ENCODE data around the gene CA10.

CA10 gene

DNA sequence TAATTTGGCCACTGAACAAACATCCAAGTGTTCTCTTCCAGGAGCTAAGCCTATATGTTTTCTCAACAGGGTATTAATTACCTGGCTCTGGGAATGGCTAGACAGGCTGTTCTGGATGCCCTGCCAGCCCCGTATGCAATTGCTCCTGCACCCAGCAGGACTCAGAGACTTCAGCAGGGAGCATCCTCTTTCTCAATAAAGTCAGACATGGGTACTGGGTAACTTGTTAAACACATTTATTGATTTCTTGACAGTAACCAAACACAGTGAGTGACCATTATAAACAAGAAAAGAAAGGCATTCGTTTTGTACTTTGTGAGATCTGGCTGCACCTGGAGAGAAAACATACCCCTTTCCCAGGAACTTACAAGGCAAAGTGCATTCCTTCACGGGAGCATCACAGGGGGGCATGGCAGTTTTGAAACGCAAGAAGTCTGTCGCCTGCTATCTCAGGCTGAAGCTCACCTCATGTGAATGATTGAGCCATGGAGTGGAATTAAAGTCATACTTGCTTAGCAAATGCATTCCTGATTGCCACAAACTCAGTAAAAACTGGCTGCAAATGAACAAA lies 528.3 kb downstream of the CA10 start:
- DNase-seq: no peak

DNA sequence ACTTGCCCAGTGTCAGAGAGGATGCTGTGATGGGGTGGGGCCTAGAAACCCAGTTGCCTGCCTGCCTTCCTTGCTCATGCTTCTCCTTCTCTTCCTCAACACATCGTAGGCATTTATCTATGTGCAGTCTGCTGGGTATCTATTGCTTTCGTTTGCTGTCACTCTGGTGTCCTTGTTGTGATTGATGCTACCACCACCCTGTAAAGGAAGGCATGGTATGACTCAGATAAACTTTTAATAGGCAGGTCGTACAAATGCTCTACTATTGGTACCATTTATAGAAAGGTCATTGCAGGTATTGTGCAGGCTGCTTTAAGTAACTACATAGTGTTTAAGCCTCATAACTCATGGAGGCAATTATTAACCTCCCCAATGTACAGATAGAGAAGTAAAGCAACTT lies 529.3 kb downstream of the CA10 start:
- DNase-seq: no peak

DNA sequence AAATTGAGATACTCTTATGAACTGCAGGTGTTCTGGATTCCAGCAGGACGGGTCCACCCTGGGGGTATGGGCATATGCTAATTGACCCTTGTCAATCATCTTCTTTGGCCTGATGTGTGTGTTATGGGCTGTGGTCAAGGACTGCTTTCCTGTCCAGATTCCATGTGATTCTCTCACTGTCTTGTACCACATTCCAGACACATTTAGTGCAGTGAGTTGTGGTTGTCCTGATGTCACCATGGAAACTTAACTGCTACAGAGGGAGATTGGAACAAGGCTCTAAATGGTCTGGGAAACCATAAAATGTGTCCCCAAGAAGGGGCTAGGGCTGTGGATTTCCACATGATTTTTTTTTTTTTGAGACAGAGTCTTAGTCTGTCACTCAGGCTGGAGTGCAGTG lies 530.7 kb downstream of the CA10 start:
- no peak for DNase-seq

DNA sequence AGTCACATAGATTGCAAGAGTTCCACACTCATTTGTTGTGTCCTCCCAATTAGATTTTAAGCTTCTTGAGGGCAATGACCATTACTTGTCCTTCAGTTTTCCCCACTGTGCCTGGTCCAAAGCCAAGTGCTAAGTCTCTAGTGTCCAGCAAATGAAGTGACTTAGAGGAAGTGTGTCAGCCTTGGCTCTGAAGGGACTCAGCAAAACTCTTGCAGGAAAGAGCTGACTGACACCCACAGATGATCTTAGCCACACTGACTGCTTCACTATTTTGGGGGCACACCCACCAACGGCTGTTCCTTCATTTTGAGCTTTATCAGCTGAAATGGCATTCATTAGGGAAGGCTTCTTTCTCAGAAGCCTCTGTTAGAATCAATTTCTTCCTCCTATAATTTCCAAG lies 540.0 kb downstream of the CA10 start:
- DNase-seq: peak; percentile 29

DNA sequence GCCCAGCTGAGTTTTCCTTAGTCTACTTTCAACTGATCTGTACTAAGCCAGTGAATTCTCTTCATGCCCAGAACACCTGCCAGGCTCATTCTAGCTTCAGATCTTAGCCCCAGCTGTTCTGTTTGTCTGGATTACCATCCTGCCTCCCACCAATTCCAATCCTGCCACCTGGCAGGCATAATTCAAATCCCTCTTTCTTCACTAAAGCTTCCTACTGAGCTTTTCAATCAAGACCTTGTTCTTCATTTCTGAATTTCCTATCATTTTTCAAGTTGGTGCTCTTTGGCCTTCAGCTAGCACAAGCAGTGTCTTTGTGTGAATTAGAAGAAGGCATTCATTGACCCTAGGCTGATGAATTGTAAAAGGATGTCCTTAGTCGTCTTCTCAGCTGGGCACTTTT lies 540.5 kb downstream of the CA10 start:
- peak; percentile 44 for DNase-seq

DNA sequence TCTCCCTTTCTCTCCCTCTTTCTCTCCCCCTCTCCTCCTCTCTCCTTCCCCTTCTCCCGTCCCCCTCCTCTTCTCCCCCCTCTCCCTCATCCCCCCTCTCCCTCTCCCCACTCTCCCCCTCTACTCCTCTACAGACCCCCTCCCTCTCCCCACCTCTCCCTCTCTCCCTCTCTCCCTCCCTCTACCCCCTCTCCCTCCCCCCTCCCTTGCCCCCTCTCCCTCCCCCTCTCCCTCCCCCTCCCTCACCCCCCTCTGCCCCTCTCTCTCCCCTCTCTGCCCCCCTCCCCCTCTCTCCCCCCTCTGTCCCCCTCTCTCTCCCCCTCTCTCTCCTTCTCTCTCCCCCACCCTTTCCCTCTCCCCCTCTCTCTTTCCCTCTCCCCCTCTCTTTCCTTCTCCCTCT lies 545.3 kb downstream of the CA10 start:
- no peak for DNase-seq

DNA sequence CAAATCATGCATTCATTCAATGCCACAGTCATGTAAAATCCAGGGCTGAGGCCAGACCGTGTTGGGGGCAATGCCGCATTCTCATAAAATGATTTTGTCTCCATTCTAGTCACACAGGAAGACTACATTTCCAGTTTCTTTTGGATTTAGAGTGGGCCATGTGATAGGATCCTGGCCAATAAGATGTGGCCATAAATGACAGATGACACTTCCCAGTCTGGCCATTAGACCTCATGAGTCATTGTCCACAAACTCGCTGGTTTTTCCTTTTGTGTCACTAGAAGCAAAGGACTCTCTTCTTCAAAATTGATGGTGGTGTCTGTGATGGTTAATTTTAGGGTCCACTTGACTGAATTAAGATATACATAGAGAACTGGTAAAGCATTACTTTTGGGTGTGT lies 545.8 kb downstream of the CA10 start:
- no peak for DNase-seq

DNA sequence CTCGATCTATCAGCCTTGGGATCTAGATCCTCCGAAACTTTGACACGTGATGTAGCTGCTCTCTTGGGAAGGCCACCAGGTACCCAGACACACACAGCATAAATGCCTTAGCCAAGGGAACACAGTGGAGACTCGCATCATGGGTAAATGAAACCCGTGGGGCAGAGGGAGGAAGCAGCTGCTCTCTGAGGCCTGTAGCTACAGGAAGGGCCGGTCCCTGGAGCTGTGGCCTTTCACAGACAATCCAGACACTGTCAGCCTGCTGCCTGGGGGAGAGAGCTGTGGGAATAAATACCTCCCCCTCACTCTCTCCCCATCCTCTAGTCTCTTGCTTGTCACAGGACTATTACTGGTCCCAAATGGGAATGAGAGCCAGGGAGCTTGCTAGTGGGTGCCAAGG lies 546.9 kb downstream of the CA10 start:
- no peak for DNase-seq

DNA sequence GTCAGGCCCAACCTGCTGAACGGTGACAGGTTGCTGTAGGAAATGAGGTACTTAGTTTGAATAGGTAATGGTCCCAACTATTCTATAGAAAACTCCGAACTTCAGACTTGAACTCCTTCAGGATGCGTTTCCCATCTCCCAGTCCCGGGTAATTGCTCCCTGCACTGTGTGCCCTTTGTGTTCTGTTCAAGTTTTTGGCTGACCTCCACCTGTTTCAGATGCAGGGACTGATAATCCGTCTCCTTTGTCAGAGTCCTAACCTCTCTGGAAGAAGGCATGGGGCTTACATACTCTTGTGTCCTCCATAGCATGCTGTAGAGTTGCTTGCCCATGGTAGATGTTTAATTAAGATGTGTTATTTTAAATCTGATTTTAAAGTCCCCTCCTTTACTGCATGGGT lies 547.7 kb downstream of the CA10 start:
- no peak for DNase-seq

DNA sequence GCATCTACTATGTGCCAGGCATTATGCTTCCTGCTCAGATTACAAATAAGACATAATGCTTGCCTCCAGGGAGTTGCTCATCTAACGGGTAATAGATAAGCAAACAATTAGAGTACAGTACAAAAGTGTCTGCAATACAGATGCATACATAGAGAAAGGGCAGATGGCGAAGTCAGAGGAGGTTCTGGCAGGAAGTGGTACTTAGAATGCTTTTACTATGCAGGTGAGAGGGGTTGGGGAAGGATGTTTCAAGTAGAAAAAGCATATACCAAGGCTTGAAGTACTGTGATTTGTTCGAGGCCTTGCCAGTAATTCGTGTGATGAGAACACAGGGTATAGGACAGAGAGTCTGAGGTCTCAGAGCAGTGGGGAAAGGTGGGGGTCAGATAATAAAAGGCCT lies 548.4 kb downstream of the CA10 start:
- DNase-seq: no peak

DNA sequence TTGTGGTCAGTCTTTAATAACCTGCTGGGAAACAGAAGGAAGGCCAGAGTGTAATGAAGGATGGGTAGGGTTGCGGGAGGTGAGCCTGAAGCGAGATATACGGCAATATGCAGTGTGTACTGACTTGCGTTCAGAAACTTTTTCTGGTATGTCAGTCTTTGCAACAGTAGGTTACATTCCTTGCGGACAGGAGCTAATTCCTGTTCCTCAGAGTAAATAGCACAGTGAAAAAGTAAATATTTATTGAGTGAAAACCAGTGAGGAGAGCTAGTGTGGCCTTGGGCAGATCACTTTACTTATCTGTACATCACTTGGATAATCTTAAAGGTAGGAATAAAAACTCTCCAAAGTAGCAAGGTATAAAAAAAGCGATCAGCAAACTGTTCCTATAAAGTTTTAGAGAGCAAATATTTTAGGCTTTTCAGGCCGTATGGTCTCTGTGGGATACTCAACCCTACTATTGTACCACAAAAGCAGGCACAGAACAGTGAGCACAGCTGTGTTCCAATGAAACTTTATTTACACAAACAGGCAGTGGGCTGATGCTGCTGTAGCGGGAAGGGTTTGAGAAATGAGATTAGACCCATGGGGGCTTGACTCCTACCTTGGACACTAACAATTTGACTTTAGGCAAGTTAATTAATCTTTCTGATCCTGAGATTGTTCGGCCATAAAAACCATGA lies 550.1 kb downstream of the CA10 start:
- DNase-seq: no peak

DNA sequence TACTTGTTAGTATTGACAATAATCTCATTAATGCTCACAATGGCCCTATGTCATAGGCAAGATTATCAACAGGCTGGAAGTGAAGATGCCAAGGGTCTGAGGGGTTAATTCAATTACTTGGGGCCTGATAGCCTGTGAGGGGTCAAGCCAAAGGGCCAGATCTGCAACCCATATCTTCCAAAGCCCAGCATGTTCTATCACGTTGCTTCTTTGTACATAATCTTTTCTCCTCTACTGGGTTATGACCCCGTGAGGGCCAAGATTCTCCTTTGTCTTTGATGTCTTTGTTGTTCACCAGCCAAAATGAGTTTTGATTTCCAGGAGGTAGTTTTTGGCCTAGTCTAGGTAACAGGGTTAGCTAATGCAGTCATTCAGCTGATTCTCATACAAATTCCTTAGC lies 551.0 kb downstream of the CA10 start:
- no peak for DNase-seq

DNA sequence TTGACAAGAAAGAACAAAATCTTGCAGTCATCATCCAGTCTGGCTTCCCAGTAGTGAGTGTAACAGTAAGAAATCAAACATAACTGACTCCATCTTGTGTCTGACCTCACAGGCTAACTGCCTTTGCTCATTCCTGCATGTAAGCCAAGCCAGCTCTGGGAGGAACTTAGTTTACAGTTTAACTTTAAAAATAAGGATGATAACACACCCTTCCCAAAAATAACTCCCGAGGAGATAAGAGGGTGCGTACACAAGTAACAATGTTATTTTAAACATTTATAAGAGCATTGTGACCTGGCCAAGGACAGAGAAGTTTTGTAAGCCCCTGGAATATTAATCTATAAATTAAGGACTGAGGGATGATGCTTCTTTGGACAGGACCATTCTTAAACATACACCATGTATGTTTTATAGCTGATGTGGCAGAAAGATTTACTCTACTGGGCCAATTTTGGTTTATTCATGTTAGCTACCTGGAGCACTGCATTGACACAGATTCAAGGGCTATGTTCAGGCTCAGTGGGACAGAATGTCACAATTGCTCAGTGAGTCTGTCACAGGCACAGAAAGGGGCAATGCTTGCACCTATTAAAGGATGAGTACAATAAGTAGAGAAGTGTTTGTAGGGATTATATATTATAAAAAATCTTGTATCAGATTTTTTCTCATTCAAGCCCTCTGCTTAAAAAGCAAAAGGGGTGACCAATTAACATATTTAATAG lies 554.1 kb downstream of the CA10 start:
- DNase-seq: no peak

DNA sequence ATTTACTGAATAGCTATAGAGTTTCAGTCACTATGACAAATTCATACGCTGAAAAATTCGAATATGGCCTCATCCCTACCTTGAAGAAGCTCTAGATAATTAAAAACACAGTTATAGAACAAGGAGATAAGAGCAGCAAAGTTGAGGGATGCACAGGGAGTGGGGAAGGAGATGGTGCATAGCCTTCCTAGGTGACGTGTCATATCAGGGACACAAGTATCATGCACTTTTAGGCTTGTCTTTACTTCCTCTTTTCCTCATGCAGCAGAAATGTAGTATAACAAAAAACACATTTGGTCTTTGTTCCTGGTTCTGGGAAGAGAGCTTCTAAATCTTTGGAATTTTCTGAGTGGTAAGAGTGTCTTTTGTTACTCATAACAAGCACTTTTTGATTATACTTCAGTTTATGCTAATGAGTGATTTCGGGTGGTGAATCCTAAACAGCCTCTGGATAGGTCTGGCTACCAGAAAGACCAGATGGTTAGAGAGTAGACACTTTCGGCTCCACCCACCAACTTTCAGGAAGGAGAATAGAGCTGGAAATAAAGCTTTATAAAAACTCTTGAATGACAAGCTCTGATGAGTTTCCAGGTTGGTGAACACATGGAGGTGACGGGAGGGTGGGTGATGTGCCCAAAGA lies 556.8 kb downstream of the CA10 start:
- DNase-seq: no peak

DNA sequence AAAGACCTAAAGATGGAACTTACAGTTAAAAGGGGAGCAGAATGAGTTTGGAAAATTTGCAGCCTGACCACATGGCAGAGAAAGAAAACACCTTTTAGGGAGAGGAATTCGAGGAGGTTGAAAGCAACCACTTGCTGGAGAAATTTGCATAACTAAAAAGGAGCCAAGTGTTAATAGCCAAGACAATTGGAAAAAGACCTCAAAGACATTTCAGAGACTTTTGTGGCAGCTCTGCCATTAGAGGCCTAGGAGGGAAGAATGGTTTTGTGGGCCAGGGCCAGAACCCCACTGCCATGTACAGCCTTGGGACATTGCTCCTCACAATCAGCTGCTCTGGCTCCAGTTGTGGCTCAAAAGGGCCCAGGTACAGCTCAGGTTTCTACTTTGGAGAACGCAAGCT lies 559.7 kb downstream of the CA10 start:
- DNase-seq: no peak

DNA sequence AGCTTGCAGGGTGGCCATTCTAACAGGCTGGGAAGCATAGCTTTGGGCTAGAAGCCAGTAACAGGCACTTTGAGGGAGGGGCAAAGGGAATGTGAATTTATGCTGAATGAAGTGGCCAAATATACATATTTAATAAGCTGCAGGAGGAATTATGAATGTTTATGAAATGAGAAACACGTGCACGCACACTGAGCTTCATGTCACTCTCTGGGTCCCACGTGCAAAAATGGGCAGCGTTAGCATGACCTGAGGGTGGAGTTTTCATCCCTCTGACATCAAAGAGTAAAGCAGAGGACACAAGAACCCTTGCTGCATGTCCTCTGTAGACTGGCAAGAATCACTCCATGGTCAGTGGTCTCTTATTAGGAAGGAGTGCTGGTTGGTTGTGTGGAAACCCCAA lies 561.2 kb downstream of the CA10 start:
- no peak for DNase-seq

DNA sequence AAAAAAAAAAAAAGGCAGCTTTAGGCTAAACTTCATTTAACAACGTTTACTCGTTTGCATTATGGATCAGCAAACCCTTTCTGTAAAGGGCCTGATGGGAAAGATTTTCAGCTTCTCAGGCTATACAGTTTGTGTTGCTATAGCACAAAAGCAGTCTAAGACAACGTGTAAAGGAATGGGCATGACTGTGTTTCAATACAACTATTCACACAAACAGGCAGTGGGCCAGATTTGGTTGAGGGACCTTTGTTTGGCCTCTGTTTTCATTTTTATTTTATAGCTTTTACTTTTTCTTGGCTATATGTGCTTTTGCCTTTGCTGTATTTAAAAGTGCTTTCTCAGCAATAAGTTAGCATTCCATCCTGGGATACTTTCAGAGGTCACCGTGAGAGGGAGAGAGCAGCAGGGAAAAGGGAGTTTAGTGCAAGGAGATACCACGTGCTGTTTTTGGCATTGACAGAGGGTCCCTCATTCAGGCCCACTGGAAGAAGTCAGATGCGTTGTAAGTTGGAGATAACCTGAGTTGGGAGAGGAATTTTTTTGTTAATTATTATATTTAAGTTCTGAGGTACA lies 562.6 kb downstream of the CA10 start:
- DNase-seq: peak; percentile 36

DNA sequence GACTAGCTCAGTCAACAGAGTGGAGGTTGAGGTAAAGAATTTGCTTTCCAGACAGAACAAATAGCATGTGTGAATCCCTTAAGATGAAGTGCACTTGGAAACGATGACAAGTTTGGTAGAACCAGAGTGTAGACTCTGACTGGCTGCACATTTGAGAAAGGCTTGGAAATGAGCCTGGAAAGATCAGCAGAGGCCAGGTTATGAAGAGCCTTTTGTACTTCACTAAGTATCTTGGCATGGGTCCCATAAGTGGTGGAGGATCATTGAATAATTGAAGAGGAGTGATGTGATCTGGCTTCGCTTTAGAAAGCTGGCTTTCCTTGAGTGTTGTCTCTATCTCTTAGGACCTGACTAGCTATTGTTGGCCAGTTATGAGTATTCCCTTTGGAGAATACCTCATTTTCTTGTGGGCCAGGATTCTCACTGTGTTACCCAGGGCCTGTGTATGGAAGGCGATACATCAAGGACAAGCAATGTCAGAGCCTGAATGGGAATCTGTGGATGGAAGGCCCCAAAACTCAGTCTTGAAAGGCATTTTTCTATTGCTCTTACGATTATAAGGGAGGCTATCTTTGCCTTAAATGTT lies 568.4 kb downstream of the CA10 start:
- DNase-seq: peak; percentile 56

DNA sequence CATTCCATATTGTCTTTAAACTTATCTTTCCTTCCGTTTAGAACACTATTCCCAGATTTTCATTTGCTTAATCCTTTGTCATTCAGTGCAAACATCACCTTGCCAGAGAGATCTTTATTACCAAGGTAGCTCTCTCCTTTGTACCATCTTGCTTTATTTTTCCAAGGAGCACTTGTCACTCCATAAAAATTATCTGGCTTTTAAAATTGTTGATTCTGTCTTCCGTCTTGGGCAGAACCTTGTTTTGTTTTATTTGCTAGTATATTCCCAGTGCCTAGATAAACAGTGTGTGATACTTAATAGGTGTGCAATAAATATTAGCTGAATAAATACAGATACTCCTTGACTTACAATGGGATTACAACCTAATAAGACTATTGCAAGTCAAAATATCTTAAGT lies 570.5 kb downstream of the CA10 start:
- no peak for DNase-seq

DNA sequence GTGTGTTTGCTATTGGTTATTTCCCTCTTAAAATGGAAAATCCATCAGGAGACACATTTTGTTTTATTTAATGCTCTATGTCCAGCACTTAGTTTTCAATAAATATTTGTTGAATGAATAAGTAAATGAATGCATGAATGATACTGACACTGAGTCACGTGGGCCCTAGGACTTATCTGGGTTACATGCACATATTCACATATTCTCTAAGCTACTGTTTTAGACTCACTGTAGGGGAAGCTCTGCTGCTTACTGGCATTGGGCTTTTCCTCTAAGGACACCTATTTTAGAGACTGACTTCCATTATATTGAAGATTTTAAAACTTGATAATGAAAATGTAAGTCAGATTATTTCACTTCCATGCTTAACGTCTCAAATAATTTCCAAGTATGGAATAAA lies 571.0 kb downstream of the CA10 start:
- no peak for DNase-seq

DNA sequence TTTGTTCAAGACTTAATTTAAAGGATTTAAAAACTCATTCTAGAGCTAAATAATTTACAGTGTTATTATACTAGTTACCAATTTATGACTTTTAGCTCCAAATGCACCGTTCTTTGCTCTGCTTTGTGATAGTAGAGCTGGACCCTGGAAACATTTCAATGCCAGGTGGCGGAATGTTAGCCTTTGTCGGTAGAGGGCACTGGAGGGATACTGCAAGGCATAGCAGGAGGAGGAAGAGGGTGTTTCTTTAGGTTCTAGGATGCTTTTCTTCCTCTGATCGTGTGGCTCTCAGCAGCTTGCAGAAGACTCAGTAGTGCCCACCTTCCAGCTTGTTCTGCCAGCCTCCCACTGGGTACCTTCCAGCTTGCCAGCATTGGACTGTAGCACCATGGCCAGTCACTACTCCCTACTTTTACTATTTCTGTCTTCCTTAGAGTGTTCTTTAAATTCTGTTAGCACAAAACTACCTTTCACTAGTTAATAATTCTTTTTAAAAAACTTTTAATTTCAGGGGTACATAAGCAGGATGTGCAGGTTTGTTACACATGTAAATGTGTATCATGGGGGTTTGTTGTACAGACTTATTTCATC lies 572.9 kb downstream of the CA10 start:
- DNase-seq: peak; percentile 20

DNA sequence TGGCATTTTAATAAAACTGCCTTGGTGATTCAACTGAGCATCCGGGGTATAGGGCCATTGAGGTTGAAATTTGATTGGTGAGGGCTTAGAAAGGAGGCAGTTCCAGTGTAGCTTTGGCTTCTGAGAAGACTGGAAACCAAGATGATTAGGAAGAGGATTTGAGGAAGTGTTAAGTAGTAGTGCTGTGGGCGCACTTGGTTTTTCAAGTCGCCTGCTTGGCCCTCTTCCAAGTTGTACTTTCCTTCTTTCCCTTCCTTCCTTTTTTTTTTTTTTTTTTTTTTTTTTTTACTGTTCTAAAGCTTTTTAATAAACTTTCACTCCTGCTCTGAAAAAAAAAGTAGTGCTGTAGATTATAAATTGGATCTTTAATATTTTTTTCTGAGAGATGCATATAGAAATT lies 577.6 kb downstream of the CA10 start:
- no peak for DNase-seq
